HUES64 (cell line): ENCODE measurements around the gene GGTLC2.

Source experiments
- H3K27ac ChIP-seq: 2 replicates; pipeline ENCODE4 v1.7.0; 2013; ENCODE audit warnings: low read depth, low read length, inconsistent platforms
- H3K27me3 ChIP-seq: 2 replicates; pipeline ENCODE4 v1.6.1; 2013; ENCODE audit warnings: mild to moderate bottlenecking, low read length; ENCODE audit not compliant: insufficient read depth
- H3K36me3 ChIP-seq: 2 replicates; pipeline ENCODE4 v1.6.1; 2013; ENCODE audit warnings: mild to moderate bottlenecking, low read length; ENCODE audit not compliant: insufficient read depth
- H3K4me1 ChIP-seq: 2 replicates; pipeline ENCODE4 v1.6.1; 2013; ENCODE audit warnings: mild to moderate bottlenecking, low read length, moderate library complexity; ENCODE audit not compliant: insufficient read depth
- H3K4me3 ChIP-seq: 2 replicates; pipeline ENCODE4 v1.5.1; 2013; ENCODE audit warnings: mild to moderate bottlenecking, low read length, moderate library complexity
- H3K9ac ChIP-seq: 2 replicates; pipeline ENCODE4 v1.6.1; 2013; ENCODE audit warnings: mild to moderate bottlenecking, low read depth, low read length
- H3K9me3 ChIP-seq: 2 replicates; pipeline ENCODE4 v1.6.1; 2013; ENCODE audit warnings: low read depth, low read length; ENCODE audit not compliant: insufficient read depth
- WGBS: fragments of 150-250, 120-280 bp; methylation state at CpG from one replicate; pipeline ENCODE4 v1.1.7; 2013; ENCODE audit warnings: missing lambda C conversion rate; 5-methylcytosine and 5-hydroxymethylcytosine counted together

Gene GGTLC2

GRCh38 chr22:22694106-22694505, 49.7 kb downstream of the GGTLC2 start:
- WGBS: 72% methylated on average over 1 of the region's 1 CpG
- peaks cover 59% of the 10 kb centered on the region for H3K27me3 ChIP-seq
- H3K4me1 ChIP-seq: no peaks in the 10 kb centered on the region

GRCh38 chr22:22696104-22696503, 51.7 kb downstream of the GGTLC2 start:
- no peak overlapping the region for H3K27ac ChIP-seq
- H3K9ac ChIP-seq: no peak overlapping the region
- H3K4me1 ChIP-seq: no peaks in the 10 kb centered on the region
- WGBS: 93% methylated on average over 5 of the region's 5 CpGs
- H3K36me3 ChIP-seq: no peaks in the 10 kb centered on the region
- no peak overlapping the region for H3K4me3 ChIP-seq
- H3K27me3 ChIP-seq: peaks cover 59% of the 10 kb centered on the region
- no peaks in the 10 kb centered on the region for H3K9me3 ChIP-seq

More at GRCh38 chr22:22694106-22694505, 49.7 kb downstream of the GGTLC2 start:
- Histone ChIP-seq H3K9ac (no peak overlapping the region), H3K36me3 (no peaks in the 10 kb centered on the region), H3K9me3 (no peaks in the 10 kb centered on the region), H3K27ac (no peak overlapping the region), H3K4me3 (no peak overlapping the region)
